SKM-1 (cell line): ENCODE measurements around the gene MPP2.

Experiments
- DNase-seq: peaks from one replicate; lab custom pipeline; 2025; ENCODE audit not compliant: unreplicated experiment; lab: John Stamatoyannopoulos, UW

The MPP2 gene

DNA sequence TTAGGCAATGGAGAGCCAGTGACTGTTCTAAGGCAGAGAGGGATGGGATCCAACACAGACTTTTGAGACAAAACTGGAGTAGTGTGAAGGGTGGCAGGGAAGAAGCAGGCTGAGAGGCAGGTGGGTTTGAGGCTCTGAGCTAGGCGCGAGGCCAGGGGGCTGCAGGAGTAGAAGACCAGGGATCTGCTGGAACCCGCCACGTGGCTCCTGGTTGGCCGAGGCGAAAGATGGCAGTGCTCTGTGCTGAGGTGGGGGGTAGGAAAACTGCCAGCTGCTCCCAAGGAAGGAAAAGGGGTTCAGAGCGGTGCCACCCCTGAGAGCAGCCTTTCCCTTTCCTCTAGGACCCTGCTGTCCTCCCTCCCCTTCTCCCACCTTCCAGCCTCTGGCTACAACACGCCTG lies 54.8 kb downstream of the MPP2 start:
- DNase-seq = no peak

GRCh38 chr17:43849116-43849515 lies 58.2 kb downstream of the MPP2 start:
- no peak for DNase-seq

- DNase-seq = no peak
These were observed 58.7 kb downstream of the MPP2 start for GRCh38 chr17:43848601-43849000.

DNA sequence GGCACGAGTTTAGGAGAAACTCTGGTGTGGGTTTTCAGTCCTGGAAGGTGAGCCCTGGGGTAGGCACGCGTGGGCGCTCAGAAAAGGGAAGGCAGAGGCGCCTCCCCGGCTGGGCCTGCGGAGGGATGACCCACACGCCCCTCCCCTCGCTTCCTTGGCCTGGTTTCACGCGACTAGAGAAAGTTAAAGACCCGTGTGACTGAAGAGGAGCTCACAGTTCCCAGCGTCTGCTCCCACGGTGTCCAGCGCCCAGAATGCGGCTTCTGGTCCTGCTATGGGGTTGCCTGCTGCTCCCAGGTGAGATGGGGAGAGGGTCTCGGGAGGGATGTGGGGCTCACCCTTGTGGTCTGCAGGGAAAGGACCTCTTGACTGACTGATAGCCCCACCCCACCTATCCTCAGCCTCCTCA lies 60.4 kb downstream of the MPP2 start, which contains the start of gene CD300LG:
Gene CD300LG (plus strand): TSS at position 214 of the 409 bp plus-strand sequence. CDS start 41 bp downstream, at position 255.
- DNase-seq = no peak

DNA sequence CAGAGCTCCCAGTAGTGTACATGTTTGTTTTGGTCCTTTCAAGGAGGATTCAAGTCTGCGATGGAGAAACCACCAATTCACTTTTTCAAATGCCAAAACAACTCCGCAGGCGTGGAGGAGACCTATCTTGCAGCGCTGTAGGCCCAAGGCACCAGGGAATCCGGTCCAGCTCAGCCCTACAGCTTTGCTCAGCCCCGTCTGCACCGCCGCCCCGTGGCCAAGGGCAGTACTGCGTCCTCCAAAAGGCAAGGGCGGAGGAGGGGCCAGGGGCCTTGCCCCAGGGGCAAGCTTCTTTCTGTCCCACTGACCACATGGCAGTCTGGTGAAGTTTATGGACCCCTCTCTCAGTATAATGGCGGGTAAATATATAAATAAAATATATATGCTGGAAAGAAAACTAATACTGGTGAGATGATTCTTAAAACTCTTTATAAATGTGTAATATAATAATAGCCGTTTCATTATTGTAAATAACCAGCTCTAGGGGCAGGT lies 61.1 kb downstream of the MPP2 start:
- peak; percentile 38 for DNase-seq

DNA sequence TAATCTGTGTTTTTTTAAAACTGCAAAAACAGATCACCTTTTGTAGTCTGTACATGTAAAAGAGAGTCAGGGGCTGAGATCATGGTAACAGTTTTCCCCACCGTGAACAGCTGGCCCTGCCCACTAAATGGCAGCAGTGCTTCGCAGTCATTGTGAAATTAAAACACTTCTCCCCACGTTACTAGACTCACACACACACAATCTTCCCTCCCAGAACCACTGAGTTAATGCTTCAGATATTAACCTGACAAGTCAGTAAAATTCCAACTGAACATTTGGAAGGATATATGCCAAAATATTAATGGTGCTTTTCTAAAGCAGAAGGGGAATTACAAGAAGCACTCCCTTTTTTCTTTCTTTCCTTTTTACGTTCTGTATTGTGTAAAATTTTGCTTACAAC lies 61.6 kb downstream of the MPP2 start:
- DNase-seq = no peak

GRCh38 chr17:43844241-43844640 lies 63.1 kb downstream of the MPP2 start:
- DNase-seq = no peak

DNA sequence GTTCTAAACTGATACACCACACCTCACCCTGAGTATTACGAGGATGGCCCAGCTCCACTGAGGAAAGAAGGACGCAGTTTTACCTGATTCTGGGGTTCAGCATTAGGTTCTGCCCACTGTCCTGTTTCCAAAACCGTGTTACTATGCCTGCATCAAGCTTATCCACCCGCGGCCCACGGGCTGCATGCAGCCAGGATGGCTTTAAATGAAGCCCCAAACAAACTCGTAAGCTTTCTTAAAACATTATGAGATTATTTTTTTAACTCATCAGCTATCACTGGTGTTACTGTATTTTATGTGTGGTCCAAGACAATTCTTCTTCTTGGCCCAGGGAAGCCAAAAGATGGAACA lies 64.4 kb downstream of the MPP2 start:
- no peak for DNase-seq

DNA sequence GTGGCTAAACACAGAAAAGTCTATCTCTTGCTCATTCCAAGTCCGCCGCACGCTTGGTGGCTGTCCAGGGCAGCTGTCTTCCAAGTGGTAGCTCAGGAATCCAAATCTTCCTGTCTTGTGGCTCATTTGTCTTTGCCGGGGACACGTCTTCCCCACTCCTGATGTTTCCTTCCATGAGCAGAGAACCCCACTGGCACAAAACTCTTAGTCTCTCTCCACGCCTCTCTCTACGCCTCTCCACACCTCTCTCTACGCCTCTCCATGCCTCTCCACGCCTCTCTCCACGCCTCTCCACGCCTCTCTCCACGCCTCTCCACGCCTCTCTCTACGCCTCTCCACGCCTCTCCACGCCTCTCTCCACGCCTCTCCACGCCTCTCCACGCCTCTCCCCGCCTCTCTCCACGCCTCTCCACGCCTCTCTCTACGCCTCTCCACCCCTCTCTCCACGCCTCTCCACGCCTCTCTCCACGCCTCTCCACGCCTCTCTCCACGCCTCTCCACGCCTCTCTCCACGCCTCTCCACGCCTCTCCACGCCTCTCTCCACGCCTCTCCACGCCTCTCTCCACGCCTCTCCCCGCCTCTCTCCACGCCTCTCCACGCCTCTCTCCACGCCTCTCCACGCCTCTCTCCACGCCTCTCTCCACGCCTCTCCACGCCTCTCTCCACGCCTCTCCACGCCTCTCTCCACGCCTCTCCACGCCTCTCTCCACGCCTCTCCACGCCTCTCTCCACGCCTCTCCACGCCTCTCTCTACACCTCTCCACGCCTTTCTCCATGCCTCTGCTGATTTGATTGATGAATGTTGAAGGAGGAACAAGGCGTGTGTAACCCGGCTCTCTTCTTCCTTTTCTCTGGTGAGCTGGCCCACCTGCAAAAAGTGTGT lies 65.0 kb downstream of the MPP2 start:
- peak; percentile 18 for DNase-seq

DNA sequence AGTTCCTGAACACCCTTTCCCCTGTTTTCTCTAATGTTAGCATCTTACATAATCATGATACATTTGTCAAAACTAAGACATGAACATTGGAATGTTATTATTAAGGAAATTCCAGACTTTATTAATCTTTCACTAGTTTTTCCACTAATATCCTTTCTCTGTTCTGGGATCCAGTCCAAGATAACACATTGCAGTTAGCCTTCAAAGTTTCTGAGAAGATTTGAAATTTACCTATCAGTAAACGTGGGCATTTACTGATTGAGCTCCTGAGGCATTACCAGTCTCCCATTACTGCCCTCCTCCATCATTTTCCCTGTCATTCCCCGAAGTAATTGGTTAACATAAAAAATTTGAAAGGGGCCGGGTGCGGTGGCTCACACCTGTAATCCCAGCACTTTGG lies 66.1 kb downstream of the MPP2 start:
- no peak for DNase-seq

- no peak for DNase-seq
These were observed 66.5 kb downstream of the MPP2 start for GRCh38 chr17:43840814-43841213.

DNA sequence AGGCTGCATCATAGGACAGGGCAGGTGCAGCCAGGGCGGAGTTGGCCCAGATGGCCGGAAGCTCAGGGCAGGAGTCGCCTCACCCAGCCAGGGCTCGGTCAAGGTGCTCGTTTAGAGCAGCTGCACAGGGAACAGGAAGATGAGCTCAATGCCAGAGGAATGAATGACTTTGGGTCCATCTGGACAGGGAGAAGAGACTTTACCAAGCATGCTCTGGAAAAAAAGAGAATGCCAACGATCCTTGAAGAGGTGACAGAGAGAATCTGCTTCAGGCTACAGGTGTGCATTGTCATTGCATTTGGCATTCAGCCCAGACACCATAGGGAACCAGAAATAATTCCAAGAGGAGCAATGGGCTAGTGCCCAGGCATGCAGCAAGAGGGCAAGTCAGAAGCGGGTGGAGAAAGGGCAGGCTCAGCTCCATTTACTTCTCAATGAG lies 67.6 kb downstream of the MPP2 start:
- DNase-seq = no peak

DNA sequence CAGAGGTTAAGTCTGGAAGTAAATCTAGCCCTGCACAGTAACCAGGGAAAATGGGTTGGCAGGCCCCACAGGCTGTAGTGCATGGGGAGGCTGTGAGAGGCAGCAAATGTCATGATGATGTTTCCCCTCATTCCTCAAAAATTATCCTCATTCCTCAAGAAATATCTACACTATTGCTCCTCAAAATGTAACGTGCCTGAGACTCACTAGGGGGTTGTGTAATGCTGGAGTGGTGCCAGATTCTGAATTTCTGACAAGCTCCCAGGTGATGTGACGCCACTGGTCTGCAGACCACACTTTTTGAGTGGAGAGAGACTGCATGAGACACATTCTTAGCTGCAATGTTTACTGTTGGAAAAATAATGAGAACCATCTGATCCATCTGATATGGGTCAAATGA lies 73.2 kb downstream of the MPP2 start:
- no peak for DNase-seq

DNA sequence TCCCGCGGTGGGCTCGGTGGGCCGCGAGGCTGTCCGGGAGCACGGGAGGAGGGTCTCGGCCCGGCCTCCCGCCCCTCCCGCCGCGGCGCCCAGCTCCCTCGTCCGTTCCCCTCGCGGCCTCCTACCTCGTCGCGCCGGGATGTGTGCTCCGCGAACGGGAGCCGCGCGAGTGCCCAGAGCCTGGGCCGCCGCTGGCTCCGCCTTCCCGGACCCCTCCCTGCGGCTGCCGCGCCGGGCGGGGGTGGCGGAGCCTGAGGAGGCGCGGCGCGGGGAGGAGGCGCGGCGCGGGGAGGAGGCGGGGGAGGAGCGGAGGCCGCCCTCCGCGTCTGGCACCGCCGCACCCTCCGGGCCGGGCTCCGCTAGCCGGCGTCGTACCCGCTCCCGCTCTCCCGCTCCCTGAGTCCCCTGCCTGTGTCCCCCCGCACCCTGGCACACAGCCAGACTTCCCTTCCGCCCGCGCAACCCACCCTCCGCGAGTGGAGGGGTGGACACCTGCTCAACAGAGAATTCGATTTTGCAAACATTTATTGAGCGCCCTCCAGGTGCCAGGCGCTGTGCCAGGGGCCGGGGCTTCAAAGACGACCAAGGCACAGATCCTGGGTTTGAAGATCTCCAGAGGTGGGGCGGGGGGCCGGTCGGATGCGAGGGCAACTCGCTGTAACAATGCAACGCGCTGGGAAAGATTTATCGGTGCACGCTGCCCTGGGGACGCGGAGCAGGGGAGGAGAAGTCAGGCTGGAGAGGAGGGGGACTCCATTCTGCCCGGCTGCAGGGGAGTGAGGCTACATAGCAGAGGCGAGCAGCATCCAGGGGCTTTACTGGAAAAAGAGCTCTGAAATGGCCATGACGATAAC lies 74.1 kb downstream of the MPP2 start, which contains the start of gene MPP3:
Gene MPP3 (minus strand): TSS at position 171 of the 854 bp plus-strand sequence. CDS start 1,240 bp downstream, outside the sequence.
- no peak for DNase-seq

DNA sequence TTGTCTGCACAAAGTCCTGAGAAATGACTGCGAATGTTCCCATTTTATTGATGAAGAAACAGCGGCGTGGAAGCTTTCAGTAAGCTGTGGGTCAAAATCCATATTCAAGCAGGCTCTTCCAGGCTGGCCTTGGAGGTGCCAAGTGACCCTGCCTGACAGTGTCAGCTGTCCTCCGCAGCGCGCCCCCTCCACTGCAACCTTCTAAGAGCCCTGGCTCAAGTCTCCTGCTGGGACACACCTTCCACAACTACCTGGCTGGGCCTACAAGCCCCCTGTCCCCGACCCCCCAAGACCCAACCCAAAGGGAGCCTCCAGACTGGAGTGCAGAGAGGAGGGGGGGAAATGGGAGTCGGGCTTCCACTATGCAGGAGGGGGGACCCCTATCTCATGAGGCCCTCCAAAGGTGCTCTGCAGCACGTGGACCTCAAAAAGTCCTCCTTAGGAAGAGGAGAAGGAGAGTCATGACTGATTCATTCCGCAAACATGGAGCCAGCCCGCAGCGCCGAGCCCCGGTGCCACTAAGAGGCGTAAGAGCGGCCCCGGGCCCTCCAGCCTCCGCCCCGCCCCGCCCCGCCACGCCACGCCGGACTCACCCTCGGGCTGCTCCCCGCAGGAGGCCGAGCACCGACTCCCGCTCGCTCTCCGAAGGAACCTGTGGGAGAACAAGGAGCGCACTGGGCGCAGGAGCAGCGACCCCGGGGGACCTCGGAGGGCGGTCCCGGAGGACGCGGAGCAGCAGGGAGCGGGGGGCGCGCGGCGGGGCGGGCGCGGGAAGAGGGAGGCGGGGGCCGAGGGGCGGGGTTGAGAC lies 75.0 kb downstream of the MPP2 start:
- DNase-seq = no peak

DNA sequence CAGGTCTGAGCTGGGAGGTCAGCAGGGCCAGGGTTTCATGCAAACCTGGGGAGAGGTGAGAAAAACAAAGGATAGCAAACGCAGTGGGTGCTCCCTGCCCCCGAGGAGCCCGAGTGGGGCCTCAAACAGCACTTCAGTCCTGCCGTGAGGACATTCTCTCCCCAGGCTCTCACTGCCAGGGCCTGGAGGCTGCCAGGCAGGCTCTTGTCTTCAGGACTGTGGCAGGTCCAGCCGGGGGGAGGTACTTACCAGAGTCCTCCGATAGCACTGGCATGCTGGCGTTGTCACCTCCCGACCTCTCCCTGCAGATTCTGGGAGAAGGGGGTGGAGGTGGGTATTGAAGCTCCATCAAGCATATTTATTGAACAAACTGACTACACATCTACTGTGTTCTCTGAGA lies 75.7 kb downstream of the MPP2 start:
- no peak for DNase-seq

GRCh38 chr17:43830510-43831140 lies 76.7 kb downstream of the MPP2 start:
- DNase-seq = no peak

DNA sequence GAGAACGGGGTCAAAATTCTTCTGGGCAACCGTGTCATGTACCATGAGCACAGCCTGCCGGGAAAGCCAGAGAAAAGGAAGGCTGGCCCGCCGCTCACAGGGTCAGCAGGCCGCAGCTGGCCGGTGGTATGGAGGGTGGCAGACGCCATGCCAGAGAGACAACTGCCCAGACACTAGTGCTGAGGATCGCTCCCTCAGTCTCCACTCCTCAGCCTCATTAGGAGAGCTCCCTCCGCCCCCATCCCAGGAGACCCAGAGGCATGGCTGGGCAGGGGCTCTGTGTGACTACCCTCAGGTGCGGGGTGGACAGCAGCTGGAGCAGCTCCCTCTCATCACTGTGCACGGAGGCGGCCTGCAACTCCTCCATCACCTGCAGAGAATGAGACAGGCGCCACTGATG lies 77.6 kb downstream of the MPP2 start:
- DNase-seq = no peak

- no peak for DNase-seq
These were observed 79.7 kb downstream of the MPP2 start for GRCh38 chr17:43827596-43827995.

GRCh38 chr17:43826206-43826605 lies 81.1 kb downstream of the MPP2 start:
- DNase-seq = no peak
